ENCODE measurements around the gene GAPDHS. TPM values are rescaled to one million over a fixed set of nuclear protein-coding genes. Genes with fewer than 3 reads are reported as not detected.

Gene GAPDHS
- total RNA-seq, 4 donors from 2014 or later, result not detected

DNA sequence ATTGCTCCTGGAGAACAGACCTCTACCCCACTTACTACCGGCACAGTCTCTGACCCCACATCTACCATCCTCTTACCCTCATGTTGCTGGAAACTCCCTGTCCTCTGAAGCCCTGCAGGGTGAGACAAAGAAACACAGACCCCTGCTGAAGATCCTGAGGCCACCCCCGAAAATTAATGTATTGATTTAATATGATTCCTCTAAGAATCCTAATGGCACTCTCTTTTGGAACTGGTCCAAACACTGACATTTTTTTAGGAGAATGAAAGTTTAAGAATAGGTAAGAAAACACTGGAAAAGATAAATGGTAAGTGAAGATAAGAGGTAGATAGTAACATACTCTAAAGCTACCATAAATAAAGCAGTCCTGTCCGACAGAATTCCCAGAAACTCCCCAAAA, 25.1 kb upstream of the GAPDHS start:
- Histone ChIP-seq H3K27me3 (peaks cover 37 to 51% (median 40%) of the 10 kb centered on the region in 3 donors), H3K36me3 (no peaks in the 10 kb centered on the region), H3K27ac (no peak overlapping the region), H3K4me1 (peaks cover 0 to 4% of the 10 kb centered on the region in 2 donors), H3K4me3 (no peak overlapping the region), H3K9me3 (no peaks in the 10 kb centered on the region)
- no peak for DNase-seq
- TF ChIP-seq POLR2A (IDR thresholded peaks at IDR 0.05), result no peak
- TF ChIP-seq, protein P1, sequence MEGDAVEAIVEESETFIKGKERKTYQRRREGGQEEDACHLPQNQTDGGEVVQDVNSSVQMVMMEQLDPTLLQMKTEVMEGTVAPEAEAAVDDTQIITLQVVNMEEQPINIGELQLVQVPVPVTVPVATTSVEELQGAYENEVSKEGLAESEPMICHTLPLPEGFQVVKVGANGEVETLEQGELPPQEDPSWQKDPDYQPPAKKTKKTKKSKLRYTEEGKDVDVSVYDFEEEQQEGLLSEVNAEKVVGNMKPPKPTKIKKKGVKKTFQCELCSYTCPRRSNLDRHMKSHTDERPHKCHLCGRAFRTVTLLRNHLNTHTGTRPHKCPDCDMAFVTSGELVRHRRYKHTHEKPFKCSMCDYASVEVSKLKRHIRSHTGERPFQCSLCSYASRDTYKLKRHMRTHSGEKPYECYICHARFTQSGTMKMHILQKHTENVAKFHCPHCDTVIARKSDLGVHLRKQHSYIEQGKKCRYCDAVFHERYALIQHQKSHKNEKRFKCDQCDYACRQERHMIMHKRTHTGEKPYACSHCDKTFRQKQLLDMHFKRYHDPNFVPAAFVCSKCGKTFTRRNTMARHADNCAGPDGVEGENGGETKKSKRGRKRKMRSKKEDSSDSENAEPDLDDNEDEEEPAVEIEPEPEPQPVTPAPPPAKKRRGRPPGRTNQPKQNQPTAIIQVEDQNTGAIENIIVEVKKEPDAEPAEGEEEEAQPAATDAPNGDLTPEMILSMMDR (IDR thresholded peaks at IDR 0.05 in 4 of 5, conservative IDR thresholded peaks at IDR 0.05 in 1 of 5), result no peak
- intact Hi-C loops (cut with DNase I; ENCODE audit: low total_unique reads) (no loop called here), in situ Hi-C loops (cut with MboI; ENCODE audit: low sequenced_read_pairs in 4 of 4) (no loop called here)
- no peak for ATAC-seq

GRCh38 chr19:35509018-35509652, 24.1 kb upstream of the GAPDHS start:
- H3K27ac ChIP-seq, result no peak overlapping the region
- no peaks in the 10 kb centered on the region for H3K36me3 ChIP-seq
- no peak for DNase-seq
- no peak for ATAC-seq
- intact Hi-C loops (cut with DNase I; ENCODE audit: low total_unique reads), result no loop called here
- no peak overlapping the region for H3K4me3 ChIP-seq
- H3K27me3 ChIP-seq, result peaks cover 40 to 55% (median 44%) of the 10 kb centered on the region in 3 donors
- H3K4me1 ChIP-seq, result peaks cover 0 to 4% of the 10 kb centered on the region in 2 donors
- in situ Hi-C loops (cut with MboI; ENCODE audit: low sequenced_read_pairs in 4 of 4), result no loop called here
- TF ChIP-seq POLR2A (IDR thresholded peaks at IDR 0.05), result no peak
- TF ChIP-seq, protein P1 (IDR thresholded peaks at IDR 0.05 in 4 of 5, conservative IDR thresholded peaks at IDR 0.05 in 1 of 5), result no peak
- H3K9me3 ChIP-seq, result no peaks in the 10 kb centered on the region

DNA sequence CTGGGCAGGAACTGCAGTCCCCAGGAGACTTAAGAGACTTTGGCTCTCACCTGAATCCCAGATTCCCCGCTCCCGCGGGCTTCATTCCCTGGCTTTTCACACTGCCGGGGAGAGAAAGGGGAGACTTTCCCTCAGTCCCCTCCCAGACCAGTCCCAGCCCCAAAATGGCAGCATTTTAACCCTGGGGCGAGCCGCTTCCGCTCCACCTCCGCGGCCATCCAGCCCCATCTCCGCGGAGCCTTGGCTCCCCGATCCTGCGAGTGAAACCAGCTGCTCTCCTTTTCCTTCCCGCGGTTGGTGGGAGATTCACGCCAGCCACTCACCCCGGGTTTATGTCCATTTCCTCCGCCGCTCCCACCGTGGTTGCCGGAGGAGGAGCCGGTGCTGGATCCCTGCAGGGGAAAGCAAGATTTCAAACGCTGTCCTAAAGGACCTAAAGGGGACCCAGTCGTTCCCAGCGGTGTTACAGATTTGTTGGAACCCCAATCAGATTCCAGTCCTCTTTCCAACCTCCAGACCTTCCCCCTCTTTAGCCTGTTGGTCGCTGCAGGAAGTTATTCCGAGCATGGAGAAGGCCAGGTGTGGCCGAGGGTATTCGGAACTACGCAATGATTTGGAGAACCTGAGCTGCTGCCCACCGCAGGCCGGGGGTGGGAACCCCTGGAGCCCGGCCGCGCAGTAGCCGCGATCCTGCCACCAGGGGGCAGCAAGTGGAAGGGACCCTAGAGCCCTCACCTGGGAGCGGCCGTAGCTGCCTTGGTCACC, 23.2 kb upstream of the GAPDHS start:
- Histone ChIP-seq H3K27ac (no peak overlapping the region), H3K4me3 (peak overlapping the region in 3 of 4 donors; percentile 10 to 25 (median 12)), H3K9me3 (no peaks in the 10 kb centered on the region), H3K36me3 (no peaks in the 10 kb centered on the region), H3K4me1 (peaks cover 0 to 4% of the 10 kb centered on the region in 2 donors), H3K27me3 (peaks cover 44 to 58% (median 46%) of the 10 kb centered on the region in 3 donors)
- ATAC-seq (peak in 1 of 2 donors; percentile 46), DNase-seq (peak in 1 of 2 donors; percentile 21)
- intact Hi-C loops (cut with DNase I; ENCODE audit: low total_unique reads), result no loop called here
- in situ Hi-C loops (cut with MboI; ENCODE audit: low sequenced_read_pairs in 4 of 4), result no loop called here
- TF ChIP-seq POLR2A (IDR thresholded peaks at IDR 0.05), result no peak
- TF ChIP-seq, protein P1 (IDR thresholded peaks at IDR 0.05 in 4 of 5, conservative IDR thresholded peaks at IDR 0.05 in 1 of 5), result peak; percentile 52 to 89 (median 77)

DNA sequence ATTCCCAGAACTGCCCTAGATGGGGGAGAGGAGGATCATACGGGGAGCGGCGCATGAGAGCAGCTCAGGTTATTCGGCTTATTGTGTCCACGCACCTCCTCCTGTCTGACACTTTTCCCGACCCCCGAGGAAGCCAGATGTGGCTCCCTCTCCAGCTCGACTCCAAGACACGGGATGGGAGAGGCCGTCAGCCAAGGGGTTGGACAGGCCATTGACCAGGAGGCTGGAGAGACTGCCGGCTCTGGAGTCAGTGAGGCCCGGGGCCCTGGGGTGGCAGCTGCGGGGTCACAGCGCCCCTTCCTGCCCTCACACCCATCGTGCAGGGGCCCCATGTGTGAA, 22.7 kb upstream of the GAPDHS start:
- H3K27me3 ChIP-seq, result peaks cover 44 to 58% (median 46%) of the 10 kb centered on the region in 3 donors
- H3K9me3 ChIP-seq, result no peaks in the 10 kb centered on the region
- no peaks in the 10 kb centered on the region for H3K36me3 ChIP-seq
- intact Hi-C loops (cut with DNase I; ENCODE audit: low total_unique reads), result no loop called here
- TF ChIP-seq, protein P1 (IDR thresholded peaks at IDR 0.05 in 4 of 5, conservative IDR thresholded peaks at IDR 0.05 in 1 of 5), result peak in 2 of 5 experiments; percentile 2 to 18
- TF ChIP-seq POLR2A (IDR thresholded peaks at IDR 0.05), result no peak
- DNase-seq (no peak), ATAC-seq (no peak)
- H3K27ac ChIP-seq, result no peak overlapping the region
- H3K4me3 ChIP-seq, result no peak overlapping the region
- in situ Hi-C loops (cut with MboI; ENCODE audit: low sequenced_read_pairs in 4 of 4), result no loop called here
- peaks cover 0 to 4% of the 10 kb centered on the region in 2 donors for H3K4me1 ChIP-seq
